Measurements from ENCODE around the gene CPA4.

The CPA4 gene

GRCh38 chr7:130365511-130366441 is 72.8 kb downstream of the CPA4 start:
- DNase-seq (ENCODE audit: low spot score) = peak; percentile 43

- no peak for DNase-seq (ENCODE audit: low spot score)
These were observed 73.6 kb downstream of the CPA4 start for GRCh38 chr7:130366564-130366963.

DNA sequence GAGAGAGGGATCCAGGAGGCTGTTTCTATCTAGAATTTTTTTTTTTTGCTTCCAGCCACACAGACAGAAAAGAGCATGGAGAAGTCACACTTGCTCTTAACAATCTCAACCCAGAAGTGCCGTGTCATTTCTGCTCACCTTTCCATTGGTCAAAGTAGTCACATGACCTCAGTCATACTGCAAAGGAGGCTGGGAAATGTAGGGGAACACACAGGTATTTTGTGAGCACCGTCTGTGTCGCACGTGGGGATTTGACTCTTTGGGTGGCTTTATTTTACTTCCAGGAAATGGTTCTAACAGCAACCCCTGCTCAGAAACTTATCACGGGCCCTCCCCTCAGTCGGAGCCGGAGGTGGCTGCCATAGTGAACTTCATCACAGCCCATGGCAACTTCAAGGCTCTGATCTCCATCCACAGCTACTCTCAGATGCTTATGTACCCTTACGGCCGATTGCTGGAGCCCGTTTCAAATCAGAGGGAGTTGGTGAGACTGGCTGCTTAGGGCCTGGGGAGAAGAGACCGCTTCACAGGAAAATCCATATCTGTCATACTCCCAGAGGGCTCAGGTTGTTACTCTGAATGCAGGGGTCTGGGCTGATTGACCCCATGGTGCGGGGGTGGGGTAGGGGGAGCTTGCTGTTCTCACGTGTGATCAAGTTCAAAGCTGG is 74.3 kb downstream of the CPA4 start:
- DNase-seq (ENCODE audit: low spot score) = no peak

DNA sequence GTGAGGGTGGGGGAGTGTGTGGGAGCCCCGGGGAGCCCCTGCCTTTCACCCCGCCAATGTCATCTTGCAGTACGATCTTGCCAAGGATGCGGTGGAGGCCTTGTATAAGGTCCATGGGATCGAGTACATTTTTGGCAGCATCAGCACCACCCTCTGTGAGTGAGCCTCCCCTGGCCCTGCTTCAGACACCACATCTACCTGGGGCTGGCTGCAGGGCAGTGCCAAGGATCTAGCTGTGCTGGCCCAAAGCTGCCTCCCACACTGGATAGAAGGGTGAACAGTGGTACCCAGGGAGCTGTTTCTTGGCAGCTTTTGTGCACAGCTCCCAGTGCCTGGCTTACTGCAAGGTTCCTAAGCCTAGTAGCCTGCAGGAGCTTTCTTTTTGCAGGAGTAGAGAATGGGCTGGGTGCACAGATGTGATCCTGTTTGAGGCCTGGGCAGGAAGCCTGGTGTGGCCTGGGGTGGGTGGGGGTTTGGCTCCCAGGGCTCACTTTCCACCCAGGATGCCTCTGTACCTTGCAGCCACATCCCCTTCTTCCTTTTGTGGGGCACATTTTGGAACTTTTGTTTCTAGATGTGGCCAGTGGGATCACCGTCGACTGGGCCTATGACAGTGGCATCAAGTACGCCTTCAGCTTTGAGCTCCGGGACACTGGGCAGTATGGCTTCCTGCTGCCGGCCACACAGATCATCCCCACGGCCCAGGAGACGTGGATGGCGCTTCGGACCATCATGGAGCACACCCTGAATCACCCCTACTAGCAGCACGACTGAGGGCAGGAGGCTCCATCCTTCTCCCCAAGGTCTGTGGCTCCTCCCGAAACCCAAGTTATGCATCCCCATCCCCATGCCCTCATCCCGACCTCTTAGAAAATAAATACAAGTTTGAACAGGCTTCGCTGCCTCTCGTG is 75.1 kb downstream of the CPA4 start:
- DNase-seq (ENCODE audit: low spot score) = no peak

DNA sequence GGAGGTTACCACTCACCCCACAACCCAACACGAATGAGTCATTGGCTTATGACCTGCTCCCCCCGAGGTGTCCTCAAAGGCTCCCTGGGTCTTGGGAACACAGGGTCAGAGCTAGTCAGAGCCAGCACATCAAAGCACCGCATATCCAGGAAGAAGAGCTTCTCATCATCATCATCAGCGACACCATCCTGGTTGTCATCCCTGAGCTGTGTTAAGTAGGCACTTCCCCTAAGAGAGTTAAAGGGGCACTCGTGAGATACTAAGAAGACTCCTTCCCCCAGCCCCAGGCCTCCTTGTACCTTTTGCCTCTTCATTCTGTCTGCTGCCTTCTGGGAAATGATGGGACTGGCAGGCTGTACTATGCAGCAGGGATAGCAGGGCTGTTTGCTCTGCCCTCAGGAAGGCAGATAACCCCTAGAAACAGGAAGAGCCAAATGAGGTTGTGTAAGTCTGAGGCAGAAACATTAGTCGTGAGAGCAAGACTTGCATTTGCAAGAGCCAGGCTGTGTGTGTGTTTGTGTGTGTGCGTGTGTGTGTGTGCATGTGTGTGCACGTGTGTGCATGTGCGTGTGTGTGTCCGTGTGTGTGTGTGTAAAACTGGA is 76.2 kb downstream of the CPA4 start:
- no peak for DNase-seq (ENCODE audit: low spot score)

DNA sequence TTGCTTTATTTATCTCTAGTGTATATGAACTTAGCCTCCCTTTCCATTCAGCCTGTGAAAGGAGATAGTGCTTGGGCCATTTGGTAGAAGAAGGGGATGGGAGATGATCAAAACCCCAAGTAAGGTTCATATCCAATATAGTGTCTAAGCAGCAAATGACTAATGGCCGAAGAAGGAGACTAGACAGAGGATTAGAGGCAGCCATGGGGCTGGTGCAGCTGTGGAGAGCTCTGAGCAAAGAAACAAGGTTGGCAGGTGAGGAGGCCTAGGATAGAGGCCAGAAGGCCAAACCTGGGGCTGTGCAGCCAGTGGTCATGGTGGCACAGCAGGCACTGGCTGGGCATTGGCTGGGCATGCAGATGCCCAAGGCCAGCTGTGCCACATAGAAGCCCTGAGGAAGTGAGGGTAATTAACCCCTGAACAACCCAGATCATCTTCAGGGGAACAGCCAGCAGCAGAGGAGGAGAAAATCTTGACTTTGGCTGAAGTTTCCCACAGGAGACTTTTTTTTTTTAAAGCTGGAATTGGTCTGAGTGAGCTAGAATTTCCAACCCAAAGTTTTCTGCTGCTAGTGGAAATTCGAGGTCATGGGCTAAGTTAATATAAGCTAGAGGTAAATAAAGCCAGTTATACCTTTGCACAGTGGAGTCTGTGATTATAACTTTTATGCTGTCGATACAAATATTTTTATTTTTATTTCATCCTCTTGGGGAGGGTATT is 77.0 kb downstream of the CPA4 start:
- no peak for DNase-seq (ENCODE audit: low spot score)

DNA sequence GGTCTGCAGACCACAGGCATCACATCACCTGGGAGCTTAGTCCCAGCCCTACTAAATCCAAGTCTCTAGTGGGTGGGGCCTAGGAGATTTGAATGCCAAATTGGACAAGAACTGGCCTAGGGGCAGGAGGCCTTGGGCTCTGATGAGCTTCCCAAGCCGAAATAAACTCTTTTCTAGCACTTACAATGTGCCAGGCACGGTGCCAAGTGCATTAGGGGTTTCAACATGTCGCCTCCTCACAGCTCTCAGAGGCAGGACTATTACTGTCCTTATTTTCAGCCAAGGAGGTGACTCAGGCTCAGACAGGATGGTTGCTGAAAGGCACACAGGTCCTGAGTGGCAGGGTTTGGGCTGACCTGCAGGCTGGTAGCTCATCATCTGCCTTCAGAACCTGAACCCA is 78.1 kb downstream of the CPA4 start:
- no peak for DNase-seq (ENCODE audit: low spot score)

DNA sequence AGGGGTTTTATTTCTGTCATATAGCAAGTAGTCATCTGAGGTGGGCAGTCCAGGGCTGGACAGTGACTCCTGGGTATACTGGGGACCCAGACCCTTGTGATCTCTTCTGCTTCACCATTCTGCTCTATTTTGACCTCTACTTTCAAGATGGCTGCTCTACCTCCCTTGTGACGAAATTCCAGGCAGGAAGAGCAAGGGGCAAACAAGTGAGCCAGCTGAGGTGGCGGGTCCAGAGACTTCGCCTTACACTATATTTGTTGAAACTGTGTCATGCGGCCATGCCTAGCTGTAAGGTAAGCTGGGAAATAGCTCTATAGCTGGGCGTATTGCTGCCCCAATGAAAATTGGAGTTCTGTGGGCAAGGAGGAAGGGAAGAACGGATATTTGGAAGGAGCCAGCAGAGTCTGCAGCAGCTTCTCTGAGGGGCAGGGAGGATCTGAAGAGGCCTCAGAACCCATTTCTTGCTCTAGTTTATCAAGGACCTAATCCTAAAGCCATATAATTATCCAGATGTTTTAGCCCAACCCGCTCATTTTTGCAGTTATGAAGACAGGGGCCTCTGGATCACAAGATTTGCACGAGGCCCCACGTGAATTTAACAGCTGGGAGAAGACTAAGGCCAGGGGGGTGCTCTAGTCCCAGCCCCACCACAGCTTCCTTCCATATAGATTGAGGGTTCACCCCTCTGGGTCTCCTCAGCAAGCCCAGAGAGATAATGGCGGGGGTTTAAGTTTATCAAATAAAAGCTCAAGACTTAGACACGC is 79.6 kb downstream of the CPA4 start:
- no peak for DNase-seq (ENCODE audit: low spot score)
